Inflammatory macrophage treated with lipopolysaccharide for 4 hours (primary cell): ENCODE data around the gene SLC22A1.
"Not testable (repeated sequence)": the region's sequence is repeated elsewhere in the genome, so short reads cannot be mapped to it uniquely, and the experiment has no call there.

Experiments used
- DNase-seq: peaks from one replicate; pipeline ENCODE4 v3.0.0-alpha.2; 2020

SLC22A1 gene

GRCh38 chr6:160140493-160140892 is 18.9 kb downstream of the SLC22A1 start:
- DNase-seq = not testable (repeated sequence)

- DNase-seq = no peak
These were observed 19.5 kb downstream of the SLC22A1 start for GRCh38 chr6:160141001-160141726.

GRCh38 chr6:160142115-160142715 is 20.6 kb downstream of the SLC22A1 start:
- no peak for DNase-seq

- no peak for DNase-seq
These were observed 25.0 kb downstream of the SLC22A1 start for GRCh38 chr6:160146454-160147145.

GRCh38 chr6:160147146-160147536 is 25.5 kb downstream of the SLC22A1 start:
- no peak for DNase-seq

- DNase-seq = no peak
These were observed 32.9 kb downstream of the SLC22A1 start for GRCh38 chr6:160154471-160154870.

GRCh38 chr6:160156842-160157241 is 35.2 kb downstream of the SLC22A1 start:
- DNase-seq = no peak

GRCh38 chr6:160160450-160160849 is 38.8 kb downstream of the SLC22A1 start:
- DNase-seq = no peak

GRCh38 chr6:160160929-160161646 is 39.5 kb downstream of the SLC22A1 start:
- DNase-seq = no peak

GRCh38 chr6:160161647-160161986 is 40.0 kb downstream of the SLC22A1 start:
- no peak for DNase-seq

- DNase-seq = no peak
These were observed 40.5 kb downstream of the SLC22A1 start for GRCh38 chr6:160162030-160162566.

GRCh38 chr6:160163425-160163824 is 41.8 kb downstream of the SLC22A1 start:
- no peak for DNase-seq

- DNase-seq = no peak
These were observed 42.3 kb downstream of the SLC22A1 start for GRCh38 chr6:160163912-160164311.

GRCh38 chr6:160165928-160166327 is 44.3 kb downstream of the SLC22A1 start:
- not testable (repeated sequence) for DNase-seq

- DNase-seq = no peak
These were observed 46.2 kb downstream of the SLC22A1 start for GRCh38 chr6:160167604-160168399.

- DNase-seq = no peak
These were observed 48.5 kb downstream of the SLC22A1 start for GRCh38 chr6:160170018-160170680.

GRCh38 chr6:160172704-160173103 is 51.1 kb downstream of the SLC22A1 start:
- DNase-seq = no peak

- DNase-seq = no peak
These were observed 52.4 kb downstream of the SLC22A1 start for GRCh38 chr6:160173806-160174527.

GRCh38 chr6:160174681-160175080 is 53.1 kb downstream of the SLC22A1 start:
- DNase-seq = no peak

GRCh38 chr6:160177220-160177619 is 55.6 kb downstream of the SLC22A1 start:
- no peak for DNase-seq

GRCh38 chr6:160178271-160178670 is 56.7 kb downstream of the SLC22A1 start:
- DNase-seq = no peak
